Pancreas (tissue), 10 donors: ENCODE measurements around the gene KSR1. TPM values are rescaled to one million over a fixed set of nuclear protein-coding genes. Genes with fewer than 3 reads are reported as not detected.

Experiments
- ATAC-seq, 4 donors: fragments of 200-7000 bp; cut with Tn5 transposase; one replicate each; pipeline versions ENCODE4 v1.8.0 to v1.9.1; 2020; ENCODE audit warnings: mild to moderate bottlenecking in 4 of 4, moderate library complexity in 4 of 4
- DNase-seq, 6 donors: peaks; one replicate each; pipeline ENCODE4 v3.0.0-alpha.2; 2020
- FAIRE-seq: peaks from 2 replicates; lab custom pipeline; 2012; peaks lifted over from hg19 to GRCh38; lab: Jason Lieb, UNC
- H3K27ac ChIP-seq, 4 donors: fragments of 200-600 bp; sonication (generic); 1 replicate in 3 of 4; 2 replicates in 1 of 4; pipeline versions ENCODE4 v1.5.0 to v1.8.0; 2020
- H3K27me3 ChIP-seq, 4 donors: fragments of 200-600 bp; one replicate each; pipeline ENCODE4 v1.8.0; 2021
- H3K36me3 ChIP-seq, 3 donors: fragments of 200-600 bp; sonication (generic) in 1 of 3; one replicate each; pipeline versions ENCODE4 v1.5.0 to v1.8.0; 2020 to 2021
- H3K4me1 ChIP-seq, 3 donors: fragments of 200-600 bp; one replicate each; pipeline ENCODE4 v1.8.0; 2021
- H3K4me3 ChIP-seq, 4 donors: fragments of 200-600 bp; sonication (generic) in 2 of 4; one replicate each; pipeline versions ENCODE4 v1.5.0 to v1.8.0; 2020 to 2021
- H3K9me3 ChIP-seq, 4 donors: fragments of 200-600 bp; one replicate each; pipeline ENCODE4 v1.8.0; 2021
- WGBS, 2 donors: extraction: QIAGEN DNeasy Blood & Tissue Kit; methylation state at CpG; one replicate each; pipeline ENCODE4 v1.1.7; 2013; 5-methylcytosine and 5-hydroxymethylcytosine counted together
- intact Hi-C, 3 donors: fragments of 100-400 bp; cut with DNase I; formaldehyde crosslinking; loops; one replicate each; pipeline versions ENCODE4 v1.11.1 to v1.14.2; 2022
- polyA plus RNA-seq, 2 donors: library from polyadenylated mRNA; stranded (reverse); fragments of 200-250 nt; gene quantifications; one replicate each; pipeline ENCODE4 v1.2.3, GENCODE V29; 2013
- total RNA-seq, 6 donors: library from RNA; stranded (reverse); fragmentation: NEBNext Ultra II Directional in 4 of 6; extraction: Animal tissue kit (Norgen Biotek cat#: 25700) in 4 of 6; gene quantifications; one replicate each; pipeline versions ENCODE4 v1.2.1 to v1.2.4, GENCODE V29; 2021 to 2023
- TF ChIP-seq, protein P1 (sequence below), 4 donors: fragments of 200-600 bp; sonication (generic) in 3 of 4; IDR thresholded peaks; one replicate each; pipeline versions ENCODE4 v1.5.0 to v1.8.0; 2021; ENCODE audit warnings: antibody characterized with exemption in 4 of 4
- donor health status: healthy with polysubstance abuse.
- donor health status: DM: no; HTN: no; CAD: no; lungs with moderate emphysema.
- donor health status: DM: no; HTN: no; CAD: no.
- donor health status: control.
- donor health status: control.
- donor health status: Bipolar disorder and iron deficiency.
- donor health status: DM: yes; HTN: yes; CAD: no.
- donor health status: DM: no; HTN: no; CAD: no.
- donor health status: DM: no; HTN: no; CAD: no.
- donor health status: DM: yes; HTN: yes; CAD: no.

The KSR1 gene
- total and polyA plus RNA-seq, 8 donors, result 68.2 to 139 (median 103) TPM

DNA sequence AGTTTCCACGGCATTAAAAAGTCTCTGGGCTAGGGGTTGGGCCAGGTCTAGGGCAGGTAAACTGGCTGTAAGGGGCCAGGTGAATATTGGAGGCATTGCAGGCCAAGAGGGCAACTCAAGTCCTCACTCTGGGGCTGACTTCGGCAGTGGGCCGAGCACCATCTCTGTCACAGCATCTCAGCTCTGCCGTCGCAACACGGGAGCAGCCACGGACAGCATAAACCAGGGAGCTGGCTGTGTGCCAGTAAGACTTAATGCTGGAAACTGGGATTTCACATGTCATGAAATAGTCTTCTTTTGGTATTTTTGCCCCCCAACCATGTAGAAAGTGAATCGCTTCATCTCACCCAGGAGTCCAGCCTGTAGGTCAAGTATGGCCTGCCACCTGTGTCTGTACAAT is 162.2 kb downstream of the KSR1 start:
- FAIRE-seq, result no peak

DNA sequence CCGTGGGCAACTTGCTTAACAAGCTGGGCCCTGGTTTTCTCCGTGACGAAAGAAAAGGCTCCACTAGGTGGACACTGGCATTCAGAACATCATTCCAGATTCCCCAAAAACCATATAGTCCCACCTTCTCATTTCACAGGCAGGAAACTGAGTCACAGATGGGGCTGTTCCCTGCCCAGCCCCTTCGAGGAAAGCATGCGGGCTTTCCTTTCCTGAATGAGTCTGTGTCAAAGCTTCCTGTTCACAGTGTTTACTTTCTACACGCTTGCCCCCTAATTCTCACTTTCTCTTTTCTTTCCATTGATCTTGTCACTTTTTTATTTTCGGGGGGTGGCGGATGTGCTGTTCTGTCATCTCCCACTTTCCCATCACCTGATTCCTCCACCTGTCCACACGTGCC is 164.5 kb downstream of the KSR1 start:
- DNase-seq, result no peak
- WGBS, 2 donors, result 85 to 90% methylated on average over 9 of the region's 9 CpGs
- no peak for FAIRE-seq
- Histone ChIP-seq H3K27me3 (no peaks in the 10 kb centered on the region), H3K36me3 (peaks cover 10 to 91% (median 55%) of the 10 kb centered on the region in 3 donors), H3K27ac (no peak overlapping the region), H3K4me3 (no peak overlapping the region), H3K9me3 (no peaks in the 10 kb centered on the region), H3K4me1 (no peaks in the 10 kb centered on the region)
- intact Hi-C loops, result no loop called here
- TF ChIP-seq, protein P1, sequence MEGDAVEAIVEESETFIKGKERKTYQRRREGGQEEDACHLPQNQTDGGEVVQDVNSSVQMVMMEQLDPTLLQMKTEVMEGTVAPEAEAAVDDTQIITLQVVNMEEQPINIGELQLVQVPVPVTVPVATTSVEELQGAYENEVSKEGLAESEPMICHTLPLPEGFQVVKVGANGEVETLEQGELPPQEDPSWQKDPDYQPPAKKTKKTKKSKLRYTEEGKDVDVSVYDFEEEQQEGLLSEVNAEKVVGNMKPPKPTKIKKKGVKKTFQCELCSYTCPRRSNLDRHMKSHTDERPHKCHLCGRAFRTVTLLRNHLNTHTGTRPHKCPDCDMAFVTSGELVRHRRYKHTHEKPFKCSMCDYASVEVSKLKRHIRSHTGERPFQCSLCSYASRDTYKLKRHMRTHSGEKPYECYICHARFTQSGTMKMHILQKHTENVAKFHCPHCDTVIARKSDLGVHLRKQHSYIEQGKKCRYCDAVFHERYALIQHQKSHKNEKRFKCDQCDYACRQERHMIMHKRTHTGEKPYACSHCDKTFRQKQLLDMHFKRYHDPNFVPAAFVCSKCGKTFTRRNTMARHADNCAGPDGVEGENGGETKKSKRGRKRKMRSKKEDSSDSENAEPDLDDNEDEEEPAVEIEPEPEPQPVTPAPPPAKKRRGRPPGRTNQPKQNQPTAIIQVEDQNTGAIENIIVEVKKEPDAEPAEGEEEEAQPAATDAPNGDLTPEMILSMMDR (IDR thresholded peaks at IDR 0.05), result no peak
- no peak for ATAC-seq

More for the DNA sequence above, 162.2 kb downstream of the KSR1 start:
- WGBS, 2 donors, result 90% methylated on average over 8 of the region's 8 CpGs
- Histone ChIP-seq H3K27ac (no peak overlapping the region), H3K36me3 (peaks cover 10 to 88% (median 51%) of the 10 kb centered on the region in 3 donors), H3K4me1 (no peaks in the 10 kb centered on the region), H3K27me3 (no peaks in the 10 kb centered on the region), H3K9me3 (no peaks in the 10 kb centered on the region), H3K4me3 (no peak overlapping the region)
- intact Hi-C loops, result no loop called here
- ATAC-seq (no peak), DNase-seq (no peak)
- TF ChIP-seq, protein P1 (IDR thresholded peaks at IDR 0.05), result no peak

DNA sequence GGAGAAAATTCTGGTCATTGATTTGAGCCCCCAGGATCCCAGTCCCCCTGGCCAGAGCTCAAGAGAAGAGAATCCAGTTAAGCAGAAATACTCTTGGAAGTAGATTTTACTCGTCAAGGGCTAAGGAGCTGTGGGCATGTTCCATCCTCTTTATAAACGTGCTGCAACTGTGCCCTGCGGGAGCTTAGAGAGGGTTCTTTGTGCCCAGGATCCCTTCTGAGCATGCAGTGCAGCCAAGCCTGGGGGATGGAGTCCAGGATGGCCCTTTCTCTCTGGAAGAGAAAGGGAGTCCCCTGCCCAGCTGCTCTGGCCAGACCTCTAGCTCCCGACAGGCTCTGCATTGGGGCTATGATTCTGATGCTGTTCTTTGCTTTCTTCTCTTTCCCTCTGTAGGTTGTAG is 165.3 kb downstream of the KSR1 start:
- 89 to 90% methylated on average over 4 of the region's 4 CpGs for WGBS, 2 donors
- no peak overlapping the region for H3K27ac ChIP-seq
- DNase-seq (no peak), FAIRE-seq (no peak), ATAC-seq (no peak)
- peaks cover 10 to 86% (median 60%) of the 10 kb centered on the region in 3 donors for H3K36me3 ChIP-seq
- TF ChIP-seq, protein P1 (IDR thresholded peaks at IDR 0.05), result no peak
- no peaks in the 10 kb centered on the region for H3K9me3 ChIP-seq
- no peaks in the 10 kb centered on the region for H3K4me1 ChIP-seq
- no peaks in the 10 kb centered on the region for H3K27me3 ChIP-seq
- intact Hi-C loops, result no loop called here
- H3K4me3 ChIP-seq, result no peak overlapping the region

DNA sequence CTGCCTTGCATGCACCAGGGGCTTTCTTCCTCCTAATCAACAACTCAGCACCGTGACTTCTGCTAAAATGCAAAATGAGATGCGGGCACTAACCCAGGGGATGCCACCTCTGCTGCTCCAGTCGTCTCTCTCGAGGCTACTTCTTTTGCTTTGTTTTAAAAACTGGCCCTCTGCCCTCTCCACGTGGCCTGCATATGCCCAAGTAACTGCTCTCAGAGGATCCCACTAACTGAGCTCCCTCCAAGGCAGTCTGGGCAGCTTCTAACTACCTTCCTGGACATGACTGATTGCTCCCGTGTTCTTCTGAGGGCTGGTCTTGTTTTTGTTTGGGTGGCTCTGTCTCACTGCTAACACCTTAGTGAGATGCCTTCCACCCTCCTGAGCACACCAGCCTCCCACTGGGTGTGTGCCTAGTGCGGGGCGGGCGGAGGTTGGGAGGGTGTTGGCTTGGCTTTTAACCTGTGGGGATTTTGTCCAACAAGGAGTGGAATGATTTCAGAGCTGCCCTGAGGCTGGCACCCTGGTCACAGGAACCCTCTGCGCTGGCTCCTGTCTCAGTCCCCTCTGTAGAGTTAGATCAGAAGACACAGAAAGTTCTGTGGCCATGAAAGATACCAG is 165.8 kb downstream of the KSR1 start:
- DNase-seq, result no peak
- Histone ChIP-seq H3K36me3 (peaks cover 10 to 85% (median 57%) of the 10 kb centered on the region in 3 donors), H3K4me1 (no peaks in the 10 kb centered on the region), H3K27me3 (no peaks in the 10 kb centered on the region), H3K27ac (no peak overlapping the region), H3K9me3 (no peaks in the 10 kb centered on the region), H3K4me3 (no peak overlapping the region)
- TF ChIP-seq, protein P1 (IDR thresholded peaks at IDR 0.05), result no peak
- FAIRE-seq, result no peak
- no peak for ATAC-seq
- WGBS, 2 donors, result 82 to 85% methylated on average over 10 of the region's 10 CpGs
- intact Hi-C loops, result no loop called here

DNA sequence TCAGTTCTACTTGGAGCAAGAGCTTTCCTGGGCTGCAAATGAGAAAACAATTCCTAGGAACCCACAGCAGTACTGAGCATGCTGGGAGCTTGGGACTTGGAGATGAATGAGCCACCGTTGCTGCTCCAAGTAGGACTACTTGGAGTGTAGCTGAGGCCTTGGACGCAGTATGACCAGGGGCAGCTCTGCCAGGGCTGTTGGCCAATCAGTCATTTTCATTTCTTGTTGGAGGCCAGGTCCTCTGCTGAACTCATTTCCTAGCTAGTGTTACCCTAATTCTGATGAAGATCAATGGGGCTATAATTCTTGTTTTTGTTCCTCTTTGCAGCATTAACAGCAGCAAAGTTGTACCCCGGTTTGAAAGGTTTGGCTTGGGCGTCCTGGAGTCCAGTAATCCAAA is 166.7 kb downstream of the KSR1 start:
- DNase-seq, result no peak
- intact Hi-C loops, result no loop called here
- 78 to 81% methylated on average over 4 of the region's 4 CpGs for WGBS, 2 donors
- FAIRE-seq, result no peak
- H3K27ac ChIP-seq, result no peak overlapping the region
- H3K27me3 ChIP-seq, result no peaks in the 10 kb centered on the region
- H3K36me3 ChIP-seq, result peaks cover 3 to 77% (median 49%) of the 10 kb centered on the region in 3 donors
- TF ChIP-seq, protein P1 (IDR thresholded peaks at IDR 0.05), result no peak
- H3K4me3 ChIP-seq, result no peak overlapping the region
- H3K4me1 ChIP-seq, result no peaks in the 10 kb centered on the region
- no peaks in the 10 kb centered on the region for H3K9me3 ChIP-seq
- ATAC-seq, result no peak
